ENCODE measurements around the gene PLEKHM3. TPM values are rescaled to one million over a fixed set of nuclear protein-coding genes. Genes with fewer than 3 reads are reported as not detected.

Gene PLEKHM3
- total and polyA plus RNA-seq, 4 donors = 15.6 to 34.5 (median 18.3) TPM

- Histone ChIP-seq H3K9me3 (ENCODE audit: control insufficient read depth, insufficient read depth, low read length) (no peaks in the 10 kb centered on the region), H3K36me3 (ENCODE audit: control insufficient read depth, insufficient read depth, low read length) (no peaks in the 10 kb centered on the region), H3K4me3 (ENCODE audit: low read depth, low read length) (no peak overlapping the region), H3K27ac (ENCODE audit: low read depth, low read length) (no peak overlapping the region), H3K4me1 (ENCODE audit: control insufficient read depth, insufficient read depth, low read length) (no peaks in the 10 kb centered on the region), H3K27me3 (ENCODE audit: control insufficient read depth, insufficient read depth, low read length) (no peaks in the 10 kb centered on the region)
- WGBS (ENCODE audit: insufficient coverage) = 100% methylated on average over 1 of the region's 2 CpGs
- no peak for DNase-seq (ENCODE audit: low read depth in 4 of 6, low spot score in 6 of 6)
These were observed 153.4 kb downstream of the PLEKHM3 start for GRCh38 chr2:207871911-207872310.

- Histone ChIP-seq H3K4me3 (ENCODE audit: low read depth, low read length) (no peak overlapping the region), H3K4me1 (ENCODE audit: control insufficient read depth, insufficient read depth, low read length) (no peaks in the 10 kb centered on the region), H3K9me3 (ENCODE audit: control insufficient read depth, insufficient read depth, low read length) (no peaks in the 10 kb centered on the region), H3K27me3 (ENCODE audit: control insufficient read depth, insufficient read depth, low read length) (no peaks in the 10 kb centered on the region), H3K36me3 (ENCODE audit: control insufficient read depth, insufficient read depth, low read length) (no peaks in the 10 kb centered on the region), H3K27ac (ENCODE audit: low read depth, low read length) (no peak overlapping the region)
- DNase-seq (ENCODE audit: low read depth in 4 of 6, low spot score in 6 of 6) = no peak
- WGBS (ENCODE audit: insufficient coverage) = no CpG with 5 or more reads among the region's 1 CpG
These were observed 153.8 kb downstream of the PLEKHM3 start for GRCh38 chr2:207871506-207871905.

- Histone ChIP-seq H3K9me3 (ENCODE audit: control insufficient read depth, insufficient read depth, low read length) (no peaks in the 10 kb centered on the region), H3K36me3 (ENCODE audit: control insufficient read depth, insufficient read depth, low read length) (no peaks in the 10 kb centered on the region), H3K27ac (ENCODE audit: low read depth, low read length) (no peak overlapping the region), H3K27me3 (ENCODE audit: control insufficient read depth, insufficient read depth, low read length) (no peaks in the 10 kb centered on the region), H3K4me3 (ENCODE audit: low read depth, low read length) (no peak overlapping the region), H3K4me1 (ENCODE audit: control insufficient read depth, insufficient read depth, low read length) (no peaks in the 10 kb centered on the region)
- no peak for DNase-seq (ENCODE audit: low read depth in 4 of 6, low spot score in 6 of 6)
- 100% methylated on average over 1 of the region's 4 CpGs for WGBS (ENCODE audit: insufficient coverage)
These were observed 154.5 kb downstream of the PLEKHM3 start for GRCh38 chr2:207870814-207871213.

- Histone ChIP-seq H3K27me3 (ENCODE audit: control insufficient read depth, insufficient read depth, low read length) (no peaks in the 10 kb centered on the region), H3K4me3 (ENCODE audit: low read depth, low read length) (no peak overlapping the region), H3K27ac (ENCODE audit: low read depth, low read length) (no peak overlapping the region), H3K4me1 (ENCODE audit: control insufficient read depth, insufficient read depth, low read length) (no peaks in the 10 kb centered on the region), H3K36me3 (ENCODE audit: control insufficient read depth, insufficient read depth, low read length) (no peaks in the 10 kb centered on the region), H3K9me3 (ENCODE audit: control insufficient read depth, insufficient read depth, low read length) (no peaks in the 10 kb centered on the region)
- 100% methylated on average over 4 of the region's 7 CpGs for WGBS (ENCODE audit: insufficient coverage)
- no peak for DNase-seq (ENCODE audit: low read depth in 4 of 6, low spot score in 6 of 6)
These were observed 155.2 kb downstream of the PLEKHM3 start for GRCh38 chr2:207869784-207870778.

- H3K27me3 ChIP-seq (ENCODE audit: control insufficient read depth, insufficient read depth, low read length) = no peaks in the 10 kb centered on the region
- no peaks in the 10 kb centered on the region for H3K36me3 ChIP-seq (ENCODE audit: control insufficient read depth, insufficient read depth, low read length)
- no peak overlapping the region for H3K4me3 ChIP-seq (ENCODE audit: low read depth, low read length)
- WGBS (ENCODE audit: insufficient coverage) = 80% methylated on average over 1 of the region's 5 CpGs
- H3K4me1 ChIP-seq (ENCODE audit: control insufficient read depth, insufficient read depth, low read length) = no peaks in the 10 kb centered on the region
- H3K9me3 ChIP-seq (ENCODE audit: control insufficient read depth, insufficient read depth, low read length) = no peaks in the 10 kb centered on the region
- no peak for DNase-seq (ENCODE audit: low read depth in 4 of 6, low spot score in 6 of 6)
- no peak overlapping the region for H3K27ac ChIP-seq (ENCODE audit: low read depth, low read length)
These were observed 156.3 kb downstream of the PLEKHM3 start for GRCh38 chr2:207868855-207869596.

- no peaks in the 10 kb centered on the region for H3K27me3 ChIP-seq (ENCODE audit: control insufficient read depth, insufficient read depth, low read length)
- H3K27ac ChIP-seq (ENCODE audit: low read depth, low read length) = no peak overlapping the region
- H3K4me3 ChIP-seq (ENCODE audit: low read depth, low read length) = no peak overlapping the region
- no peaks in the 10 kb centered on the region for H3K9me3 ChIP-seq (ENCODE audit: control insufficient read depth, insufficient read depth, low read length)
- H3K4me1 ChIP-seq (ENCODE audit: control insufficient read depth, insufficient read depth, low read length) = no peaks in the 10 kb centered on the region
- DNase-seq (ENCODE audit: low read depth in 4 of 6, low spot score in 6 of 6) = no peak
- no peaks in the 10 kb centered on the region for H3K36me3 ChIP-seq (ENCODE audit: control insufficient read depth, insufficient read depth, low read length)
- no CpG with 5 or more reads among the region's 1 CpG for WGBS (ENCODE audit: insufficient coverage)
These were observed 157.4 kb downstream of the PLEKHM3 start for GRCh38 chr2:207867905-207868304.

- DNase-seq (ENCODE audit: low read depth in 4 of 6, low spot score in 6 of 6) = no peak
- Histone ChIP-seq H3K36me3 (ENCODE audit: control insufficient read depth, insufficient read depth, low read length) (no peaks in the 10 kb centered on the region), H3K27ac (ENCODE audit: low read depth, low read length) (no peak overlapping the region), H3K4me3 (ENCODE audit: low read depth, low read length) (no peak overlapping the region), H3K4me1 (ENCODE audit: control insufficient read depth, insufficient read depth, low read length) (no peaks in the 10 kb centered on the region), H3K27me3 (ENCODE audit: control insufficient read depth, insufficient read depth, low read length) (no peaks in the 10 kb centered on the region), H3K9me3 (ENCODE audit: control insufficient read depth, insufficient read depth, low read length) (no peaks in the 10 kb centered on the region)
- WGBS (ENCODE audit: insufficient coverage) = no CpG with 5 or more reads among the region's 3 CpGs
These were observed 158.3 kb downstream of the PLEKHM3 start for GRCh38 chr2:207867056-207867455.

GRCh38 chr2:207865210-207865609 is 160.1 kb downstream of the PLEKHM3 start:
- Histone ChIP-seq H3K27me3 (ENCODE audit: control insufficient read depth, insufficient read depth, low read length) (no peaks in the 10 kb centered on the region), H3K27ac (ENCODE audit: low read depth, low read length) (no peak overlapping the region), H3K4me1 (ENCODE audit: control insufficient read depth, insufficient read depth, low read length) (no peaks in the 10 kb centered on the region), H3K4me3 (ENCODE audit: low read depth, low read length) (no peak overlapping the region), H3K9me3 (ENCODE audit: control insufficient read depth, insufficient read depth, low read length) (no peaks in the 10 kb centered on the region), H3K36me3 (ENCODE audit: control insufficient read depth, insufficient read depth, low read length) (no peaks in the 10 kb centered on the region)
- WGBS (ENCODE audit: insufficient coverage) = 94% methylated on average over 2 of the region's 5 CpGs
- DNase-seq (ENCODE audit: low read depth in 4 of 6, low spot score in 6 of 6) = no peak

GRCh38 chr2:207863345-207863744 is 162.0 kb downstream of the PLEKHM3 start:
- Histone ChIP-seq H3K4me3 (ENCODE audit: low read depth, low read length) (no peak overlapping the region), H3K27ac (ENCODE audit: low read depth, low read length) (no peak overlapping the region), H3K36me3 (ENCODE audit: control insufficient read depth, insufficient read depth, low read length) (no peaks in the 10 kb centered on the region), H3K4me1 (ENCODE audit: control insufficient read depth, insufficient read depth, low read length) (no peaks in the 10 kb centered on the region), H3K9me3 (ENCODE audit: control insufficient read depth, insufficient read depth, low read length) (no peaks in the 10 kb centered on the region), H3K27me3 (ENCODE audit: control insufficient read depth, insufficient read depth, low read length) (no peaks in the 10 kb centered on the region)
- DNase-seq (ENCODE audit: low read depth in 4 of 6, low spot score in 6 of 6) = no peak
- WGBS (ENCODE audit: insufficient coverage) = 88% methylated on average over 7 of the region's 10 CpGs
